ELR (cell line): ENCODE measurements around the gene CDK14.

ENCODE experiments used
- DNase-seq: peaks from one replicate; pipeline ENCODE4 v3.0.0-alpha.2; 2015; ENCODE audit warnings: low read depth

CDK14 gene

DNA sequence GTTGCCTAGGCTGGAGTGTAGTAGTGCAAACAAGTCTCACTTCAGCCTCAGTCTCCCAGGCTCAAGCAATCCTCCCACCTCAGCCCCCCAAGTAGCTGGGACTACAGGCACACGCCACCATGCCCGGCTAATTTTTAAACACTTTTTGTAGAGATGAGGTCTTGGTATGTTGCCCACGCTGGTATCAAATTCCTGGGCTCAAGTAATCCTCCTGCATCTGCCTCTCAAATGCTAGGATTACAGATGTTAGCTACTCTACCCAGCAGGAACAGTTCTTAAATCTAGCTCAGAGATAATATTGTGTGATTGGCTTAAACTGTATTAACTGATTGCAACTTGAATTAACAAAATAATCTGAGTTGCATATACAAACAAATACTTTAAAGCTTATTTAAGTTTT lies 82.9 kb downstream of the CDK14 start:
- DNase-seq, result no peak

DNA sequence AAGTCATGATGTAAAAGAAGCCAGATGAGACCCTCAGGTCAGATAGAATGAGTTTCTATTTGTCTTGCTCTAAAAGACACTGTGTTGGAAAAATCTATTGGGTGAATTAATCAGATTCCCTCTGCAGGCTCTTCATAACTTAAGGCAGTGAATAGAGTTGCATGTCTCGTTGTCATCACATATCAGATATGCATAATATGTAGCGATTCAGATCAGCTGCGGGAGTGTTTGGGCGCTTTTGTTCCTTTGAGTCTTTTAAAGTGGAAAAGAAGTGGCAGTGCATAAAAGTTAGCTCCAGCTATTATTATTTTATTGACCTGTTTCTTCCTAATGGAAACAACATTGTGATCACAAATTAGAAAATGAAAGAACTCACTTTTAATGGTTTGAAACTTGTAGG lies 84.4 kb downstream of the CDK14 start:
- no peak for DNase-seq

DNA sequence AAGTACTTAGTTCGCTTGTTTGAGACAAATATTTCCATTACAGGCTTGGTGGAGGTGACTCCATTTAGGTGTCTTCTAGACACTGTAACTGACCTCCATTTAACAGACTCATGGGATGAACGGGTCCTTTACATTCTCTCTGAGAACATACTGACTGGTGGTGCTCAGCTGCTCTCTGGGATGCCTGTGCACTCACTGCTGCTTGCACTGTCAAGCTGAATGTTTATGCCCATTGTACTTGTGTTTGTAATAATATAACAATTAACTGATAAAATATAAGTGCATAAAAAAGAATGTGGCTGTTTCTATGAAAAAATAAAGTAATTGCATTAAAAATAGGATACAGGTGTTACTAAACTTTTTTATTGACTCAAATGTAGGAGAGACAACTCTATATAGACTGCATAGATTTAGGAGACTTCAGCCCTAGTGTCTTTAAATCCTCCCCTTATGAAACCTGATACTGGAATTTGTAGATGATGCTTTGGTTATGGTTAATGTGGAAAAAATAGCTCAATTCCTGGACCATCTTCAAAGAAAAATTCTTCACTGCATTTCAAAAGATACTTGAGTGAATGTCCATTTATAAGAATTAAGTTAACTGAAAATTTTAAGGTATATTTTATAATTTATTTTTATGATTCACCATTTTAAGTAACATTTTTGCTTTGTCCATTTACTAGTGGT lies 85.4 kb downstream of the CDK14 start:
- no peak for DNase-seq

DNA sequence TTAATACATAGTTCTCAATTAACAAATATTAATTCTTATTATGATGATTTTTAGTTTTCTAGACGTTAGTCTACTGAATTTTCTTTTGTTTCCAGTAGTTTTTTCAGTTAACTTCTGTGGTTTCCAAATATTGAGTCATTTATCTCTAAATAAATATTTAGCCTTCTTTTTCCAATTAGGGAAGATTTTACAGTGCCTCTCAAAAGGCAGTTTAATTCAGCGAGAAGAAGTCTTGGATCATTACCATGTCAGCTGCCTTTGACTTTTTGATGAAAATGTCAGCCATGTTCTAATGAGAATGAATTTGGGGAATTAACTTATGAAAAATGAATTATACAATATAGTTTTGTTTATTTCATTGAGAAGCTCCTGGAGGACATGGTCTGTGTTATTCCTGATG lies 90.0 kb downstream of the CDK14 start:
- no peak for DNase-seq

DNA sequence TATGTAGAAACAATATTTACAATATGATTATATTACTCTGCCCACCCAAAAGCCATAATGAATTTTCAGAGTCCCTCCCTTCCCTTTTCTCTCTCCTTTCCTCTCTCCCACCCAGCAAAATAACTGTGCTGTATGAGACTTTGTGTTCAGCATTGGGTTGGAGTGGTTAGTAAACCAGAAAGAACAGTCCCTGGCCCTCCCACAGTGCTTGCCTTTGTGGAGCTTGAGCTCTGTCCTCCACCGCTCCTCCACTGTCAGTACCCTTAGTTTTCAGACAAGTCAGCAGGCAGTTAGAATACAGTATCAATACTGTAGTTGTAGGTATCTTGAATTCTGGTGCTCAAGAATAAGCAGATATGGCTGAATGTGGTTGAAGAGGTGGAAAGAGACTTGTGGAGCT lies 92.7 kb downstream of the CDK14 start:
- DNase-seq, result no peak

DNA sequence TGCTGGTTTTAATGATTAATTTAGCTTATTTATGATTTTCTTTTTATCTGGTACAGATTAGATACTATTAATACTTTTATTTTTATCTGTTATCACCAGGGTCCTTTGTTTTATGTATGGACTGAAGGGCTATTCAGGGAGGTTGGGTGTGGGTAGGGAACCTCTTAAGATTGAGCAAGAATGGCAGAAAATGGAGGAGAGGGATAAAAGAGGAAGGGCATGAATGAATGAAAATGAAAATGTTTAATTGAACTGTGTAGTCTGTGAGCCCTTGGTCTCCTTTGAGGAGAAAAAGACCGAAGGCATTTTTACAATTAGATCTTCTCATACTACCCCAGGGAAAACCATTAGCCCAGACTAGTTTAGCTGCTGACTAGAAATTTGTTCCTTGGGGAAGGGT lies 93.1 kb downstream of the CDK14 start:
- DNase-seq, result no peak

DNA sequence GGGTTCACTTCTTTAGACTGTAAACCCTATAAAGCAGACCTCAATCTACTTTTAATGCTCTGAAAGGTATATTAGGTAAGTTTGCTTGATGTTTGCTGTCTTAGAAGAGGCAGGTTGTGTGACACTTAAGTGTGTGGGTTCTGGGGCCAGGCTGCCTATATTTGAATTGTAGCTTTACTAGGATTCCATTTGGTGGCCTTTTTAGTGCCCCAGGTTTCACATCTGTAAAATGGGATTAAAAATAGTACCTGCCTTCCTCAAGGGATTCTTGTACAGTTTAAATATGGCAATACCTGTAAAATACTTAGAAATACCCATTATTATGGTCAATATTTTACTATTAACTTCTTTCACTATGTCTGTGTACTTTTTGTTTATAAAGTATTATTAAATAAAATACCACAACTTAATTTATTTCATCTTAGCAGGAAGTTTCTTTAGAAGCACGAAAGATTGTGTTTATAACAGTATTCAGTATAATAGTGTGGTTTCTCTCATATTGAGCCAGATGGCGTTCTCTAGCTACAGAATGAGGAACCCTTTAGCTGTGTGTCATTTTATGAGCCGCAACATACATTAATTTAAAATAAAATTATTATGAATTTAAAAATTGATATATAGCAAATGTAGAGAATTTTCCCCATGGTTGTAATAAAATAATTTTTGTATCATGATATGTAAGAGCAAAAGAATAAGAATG lies 94.2 kb downstream of the CDK14 start:
- DNase-seq, result no peak

DNA sequence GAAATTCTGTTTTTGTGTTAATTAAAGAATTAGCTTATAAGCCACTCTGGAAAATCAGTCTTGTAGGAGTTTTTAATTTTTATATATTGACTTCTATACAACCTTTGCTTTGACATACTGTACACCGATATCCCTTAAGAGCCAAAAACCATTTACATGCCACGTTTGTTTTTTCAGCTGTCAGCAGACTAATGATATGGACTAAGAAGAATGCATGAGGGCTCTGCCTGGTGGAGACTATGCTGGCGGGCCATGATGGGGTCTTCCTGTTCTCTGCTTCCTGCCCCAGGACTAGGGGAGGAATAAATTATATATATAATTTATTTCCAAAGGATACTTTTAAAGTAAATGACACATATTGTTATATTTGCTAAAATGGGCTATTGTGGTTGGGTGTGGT lies 96.3 kb downstream of the CDK14 start:
- no peak for DNase-seq

DNA sequence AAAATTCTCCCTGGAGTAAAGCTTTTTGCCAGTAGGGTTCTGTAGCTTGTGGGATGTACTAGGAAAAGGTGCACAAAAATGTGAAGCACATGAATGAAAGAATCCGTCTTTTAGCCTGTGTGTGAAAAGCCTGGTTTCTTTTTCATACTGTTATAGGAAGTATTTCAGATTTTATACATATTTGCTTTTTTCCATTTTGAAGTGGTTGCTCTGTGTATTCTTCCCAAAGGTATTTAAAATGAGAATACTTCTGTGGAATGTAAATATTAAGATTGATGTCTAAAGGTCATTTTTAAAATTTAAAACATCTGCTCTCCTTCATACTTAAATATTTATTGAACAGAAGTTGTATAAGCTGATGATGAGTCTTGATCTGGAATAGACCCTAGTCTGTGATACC lies 96.8 kb downstream of the CDK14 start:
- DNase-seq, result no peak

DNA sequence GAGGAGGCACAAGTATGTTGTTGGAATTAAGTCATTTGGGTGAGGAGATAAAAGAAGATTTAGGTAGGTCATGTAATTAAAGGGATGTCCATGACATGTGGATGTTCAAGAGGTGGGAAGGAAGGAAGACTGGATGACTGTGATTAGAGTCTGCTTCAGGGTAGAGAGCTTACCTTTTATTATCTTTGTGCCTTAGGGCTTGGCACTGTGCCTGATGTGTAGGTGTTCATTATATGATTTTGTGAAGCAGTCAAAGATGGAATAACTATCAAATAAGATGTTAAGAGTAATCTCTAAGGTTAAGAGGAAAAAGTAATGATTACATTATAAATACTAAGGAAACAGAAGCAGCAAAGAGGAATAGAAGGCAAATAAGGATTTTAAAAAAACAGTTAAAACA lies 97.8 kb downstream of the CDK14 start:
- DNase-seq, result no peak

DNA sequence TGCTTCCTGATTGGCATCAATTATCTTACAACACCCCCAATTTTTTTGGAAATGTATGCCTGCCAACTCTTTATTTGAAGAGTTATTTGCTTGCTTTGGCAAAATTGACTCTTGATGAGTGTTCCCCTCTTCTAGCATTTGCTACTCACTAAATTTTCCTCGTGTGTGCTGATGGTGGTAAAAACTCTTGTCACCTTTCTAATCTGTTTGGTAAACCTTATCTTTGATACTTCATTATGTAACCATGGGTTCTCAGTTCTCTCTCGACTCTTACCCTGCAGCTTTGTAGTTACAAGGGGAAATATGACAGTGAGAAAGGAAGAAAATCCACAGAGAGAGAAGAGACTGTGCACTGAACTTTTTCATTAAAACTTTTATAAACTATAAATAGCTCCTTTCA lies 102.5 kb downstream of the CDK14 start:
- DNase-seq, result no peak

DNA sequence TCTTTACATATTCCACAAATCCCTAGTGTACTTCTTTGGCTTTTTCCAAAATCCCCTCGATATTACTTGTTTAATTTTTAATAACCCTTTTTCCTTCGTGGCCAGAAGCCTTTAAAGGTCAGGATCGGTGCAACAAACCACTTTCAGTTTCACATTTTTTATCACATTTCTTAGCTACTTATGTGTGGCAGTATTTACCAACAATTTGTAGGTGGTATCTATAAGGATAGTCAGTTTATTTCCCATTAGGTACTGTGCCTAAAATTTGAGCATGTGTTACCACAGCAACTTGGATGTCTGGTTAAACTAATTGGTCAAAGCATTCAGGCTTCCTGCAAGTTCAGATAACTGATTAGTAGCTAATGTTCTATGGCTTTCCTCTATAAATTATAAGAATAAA lies 104.9 kb downstream of the CDK14 start:
- no peak for DNase-seq

DNA sequence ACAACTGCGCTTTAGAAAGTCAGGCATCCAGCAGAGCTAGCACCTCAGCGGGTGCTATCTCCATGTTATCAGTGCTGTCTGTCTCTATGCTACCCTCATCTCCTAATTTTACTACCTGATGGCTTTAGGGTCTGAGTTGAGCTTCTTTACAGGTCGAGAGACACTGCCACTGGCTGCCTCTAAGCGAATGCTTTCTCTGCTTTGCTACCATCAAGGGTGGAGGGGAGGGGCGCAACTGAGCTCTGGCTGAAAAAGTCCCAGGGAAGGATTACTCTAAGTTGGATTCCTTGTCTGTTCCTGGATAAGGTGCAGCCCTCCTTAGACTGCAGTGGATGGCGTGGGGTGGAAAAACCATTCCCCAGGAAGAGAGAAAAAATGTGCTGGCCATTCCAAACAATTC lies 105.7 kb downstream of the CDK14 start:
- no peak for DNase-seq

DNA sequence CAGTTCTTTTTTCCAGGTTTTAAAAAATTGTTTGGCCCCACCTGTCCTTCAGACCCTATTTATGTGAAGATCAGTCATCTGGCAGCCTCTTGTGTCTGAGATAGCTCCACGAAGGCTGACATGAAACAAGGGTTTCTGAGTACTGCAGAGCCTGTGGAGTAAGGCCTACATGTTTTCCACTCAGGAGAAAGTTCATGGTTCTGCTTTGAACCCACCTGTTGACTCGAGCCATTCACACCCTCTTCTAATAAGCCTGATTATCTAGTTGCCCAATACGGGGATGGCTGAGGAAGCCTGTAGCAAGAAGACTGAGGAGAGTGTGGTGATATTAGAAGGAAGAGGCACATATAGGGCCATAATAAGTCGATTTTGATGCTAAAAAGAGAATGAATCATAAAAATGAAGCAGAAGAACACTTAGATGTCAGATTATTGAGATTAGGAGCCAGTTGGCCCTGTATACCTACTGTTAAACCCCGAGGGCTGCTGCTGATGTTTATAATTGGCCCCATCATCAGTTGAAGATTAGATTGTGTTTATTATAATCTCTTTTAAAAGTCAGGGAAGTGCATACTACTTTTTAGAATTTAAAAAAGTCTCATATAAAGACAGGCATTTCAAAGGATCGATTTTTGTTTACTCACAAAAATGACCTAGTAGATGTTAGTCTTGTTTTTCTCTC lies 109.4 kb downstream of the CDK14 start:
- DNase-seq, result no peak

DNA sequence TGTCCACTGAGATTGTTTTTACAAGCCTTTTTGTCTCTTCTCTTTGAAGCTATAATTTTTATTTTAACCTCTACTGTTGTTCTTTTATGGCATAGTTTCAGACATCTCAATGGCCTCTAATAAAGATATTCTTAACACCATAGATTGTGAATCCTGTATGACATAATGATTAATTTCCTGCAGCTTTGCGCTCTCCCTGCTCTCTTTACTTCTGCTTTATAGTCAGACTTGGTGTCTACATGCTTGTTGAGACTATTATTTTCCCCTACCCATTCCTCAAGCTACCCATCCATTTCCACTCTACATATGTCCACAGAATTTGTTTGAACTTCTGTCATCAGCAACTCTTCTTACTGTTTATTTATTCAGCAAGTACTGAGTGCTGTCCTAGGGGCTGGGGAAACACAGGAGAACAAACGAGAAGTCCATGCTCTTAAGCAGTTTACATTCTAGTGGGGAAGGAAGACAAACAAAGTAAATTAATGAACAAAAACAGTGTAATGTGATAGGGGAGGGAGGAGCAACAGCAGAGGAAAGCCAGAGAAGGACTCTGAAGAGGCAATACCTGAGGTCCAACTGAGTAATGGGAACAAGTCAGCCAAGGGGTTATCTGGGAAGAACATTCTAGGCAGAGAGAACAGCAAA lies 110.1 kb downstream of the CDK14 start:
- no peak for DNase-seq

DNA sequence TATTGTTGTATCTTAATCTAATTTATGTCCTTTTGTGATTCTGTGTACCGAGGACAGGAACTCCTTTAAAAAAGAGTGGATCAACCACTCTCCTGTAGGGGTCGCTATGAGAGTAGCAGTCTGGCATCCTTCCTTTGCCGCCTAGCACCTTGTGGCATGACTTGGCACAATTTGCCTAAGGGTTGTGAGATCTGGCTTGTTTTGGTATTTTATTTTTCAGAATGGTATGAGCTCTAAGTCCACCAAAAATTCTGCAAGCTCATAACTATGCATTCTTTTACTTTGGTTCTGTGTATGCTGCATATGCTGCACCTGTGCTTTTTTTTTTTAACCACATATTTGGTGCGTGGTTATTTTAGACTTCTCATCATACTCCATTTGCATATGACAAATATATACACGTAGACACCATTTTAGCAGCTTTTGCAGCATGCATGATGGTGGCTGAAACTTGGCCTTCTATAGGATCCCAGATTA lies 112.8 kb downstream of the CDK14 start:
- peak; percentile 51 for DNase-seq

DNA sequence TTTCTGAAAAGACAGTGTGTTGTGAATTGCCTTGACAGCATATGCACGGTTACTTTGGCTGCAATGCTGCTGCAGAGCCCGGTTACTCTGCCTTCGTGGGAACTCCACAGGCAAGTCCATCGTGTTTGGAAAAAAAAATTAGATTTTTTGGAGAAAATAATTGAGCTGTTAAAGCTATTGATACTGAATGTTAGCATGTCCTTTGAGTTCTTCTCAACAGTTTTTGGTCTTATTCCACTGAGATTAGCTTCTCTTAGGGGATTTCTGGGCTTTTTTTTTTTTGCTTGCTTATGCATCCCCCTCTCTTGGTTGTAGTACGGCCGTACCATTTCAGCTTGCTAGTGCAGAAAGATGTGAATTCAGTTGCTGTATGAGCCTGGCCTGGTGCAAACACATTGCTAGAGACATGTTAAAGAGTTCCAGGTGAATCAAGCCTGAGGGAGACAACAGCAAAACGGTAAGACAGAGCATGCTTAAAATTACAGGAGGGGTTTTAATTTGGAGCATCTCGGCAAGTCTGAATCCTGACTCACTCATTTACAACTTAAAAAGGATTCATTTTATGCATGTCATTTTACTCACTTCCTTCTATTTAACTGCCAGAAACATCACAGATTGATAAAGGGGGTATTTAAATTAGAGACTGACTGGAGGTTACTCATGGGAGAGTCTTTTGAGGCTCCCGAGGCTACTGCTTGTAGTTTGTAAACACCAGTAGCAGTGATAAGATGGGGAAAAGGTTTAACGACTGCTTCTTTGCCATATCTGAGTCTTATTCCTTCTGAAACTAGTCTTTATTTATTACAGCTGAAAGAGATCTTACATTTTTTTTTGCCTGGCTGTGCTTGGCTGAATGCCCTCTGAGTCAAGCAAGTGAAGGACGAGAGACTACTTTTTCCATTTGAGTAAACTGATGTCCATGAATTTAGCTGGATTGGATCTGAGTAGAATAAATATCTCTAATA lies 113.7 kb downstream of the CDK14 start:
- DNase-seq, result peak; percentile 44

DNA sequence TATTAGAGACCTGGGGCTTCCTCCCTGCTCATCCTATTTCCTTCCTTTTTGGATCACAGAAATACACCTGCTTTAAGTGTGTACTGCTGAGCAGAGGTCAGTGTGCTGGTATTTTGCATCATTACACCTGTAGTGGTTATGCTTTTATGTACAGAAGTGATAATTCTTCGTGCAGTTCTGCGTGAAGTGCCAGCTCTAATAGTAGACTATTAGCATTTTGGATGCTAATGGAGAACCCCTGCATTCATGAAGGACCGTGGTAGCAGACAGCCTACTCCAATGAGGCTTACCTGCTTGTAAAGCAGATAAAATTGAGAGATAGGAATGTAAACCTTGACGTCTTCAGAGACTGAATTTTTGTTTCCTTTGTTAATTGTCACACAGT lies 114.3 kb downstream of the CDK14 start:
- no peak for DNase-seq

DNA sequence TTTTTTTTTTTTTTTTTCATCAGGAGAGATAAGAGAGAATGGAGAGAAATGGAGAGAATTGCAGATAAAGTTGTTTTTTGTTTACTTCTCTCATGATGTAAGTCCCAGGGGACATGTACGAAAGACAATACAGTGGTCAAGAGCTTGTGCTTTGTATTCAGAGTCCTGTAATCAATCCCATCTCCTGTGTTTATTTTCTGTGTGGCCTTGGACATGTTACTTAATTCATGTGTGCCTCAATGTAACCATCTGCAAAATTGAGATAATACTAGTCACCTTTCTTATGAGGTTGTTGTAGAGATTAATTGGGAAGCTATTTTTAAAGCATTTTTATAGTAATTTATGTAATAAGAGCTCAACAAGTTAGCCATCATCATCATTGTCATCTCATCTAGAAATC lies 117.5 kb downstream of the CDK14 start:
- DNase-seq, result no peak

DNA sequence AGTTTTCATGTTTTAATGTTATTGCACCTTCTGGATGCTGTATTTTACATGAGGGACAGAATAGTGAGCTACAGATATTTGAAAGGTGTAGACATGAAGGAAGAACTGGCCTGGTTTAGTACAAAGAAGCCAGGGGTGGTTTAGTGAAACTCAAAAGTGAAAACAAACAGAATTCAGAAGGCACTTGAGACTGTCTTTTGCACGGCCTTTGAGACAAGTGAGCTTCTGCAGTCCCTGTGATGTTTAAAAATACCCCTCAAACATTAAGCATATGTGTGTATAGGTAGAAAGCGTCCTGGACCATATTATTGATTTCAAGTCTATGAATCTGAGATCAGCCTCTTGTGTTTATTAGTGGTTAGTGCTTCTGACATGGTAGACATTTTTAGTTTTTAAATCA lies 118.9 kb downstream of the CDK14 start:
- no peak for DNase-seq

DNA sequence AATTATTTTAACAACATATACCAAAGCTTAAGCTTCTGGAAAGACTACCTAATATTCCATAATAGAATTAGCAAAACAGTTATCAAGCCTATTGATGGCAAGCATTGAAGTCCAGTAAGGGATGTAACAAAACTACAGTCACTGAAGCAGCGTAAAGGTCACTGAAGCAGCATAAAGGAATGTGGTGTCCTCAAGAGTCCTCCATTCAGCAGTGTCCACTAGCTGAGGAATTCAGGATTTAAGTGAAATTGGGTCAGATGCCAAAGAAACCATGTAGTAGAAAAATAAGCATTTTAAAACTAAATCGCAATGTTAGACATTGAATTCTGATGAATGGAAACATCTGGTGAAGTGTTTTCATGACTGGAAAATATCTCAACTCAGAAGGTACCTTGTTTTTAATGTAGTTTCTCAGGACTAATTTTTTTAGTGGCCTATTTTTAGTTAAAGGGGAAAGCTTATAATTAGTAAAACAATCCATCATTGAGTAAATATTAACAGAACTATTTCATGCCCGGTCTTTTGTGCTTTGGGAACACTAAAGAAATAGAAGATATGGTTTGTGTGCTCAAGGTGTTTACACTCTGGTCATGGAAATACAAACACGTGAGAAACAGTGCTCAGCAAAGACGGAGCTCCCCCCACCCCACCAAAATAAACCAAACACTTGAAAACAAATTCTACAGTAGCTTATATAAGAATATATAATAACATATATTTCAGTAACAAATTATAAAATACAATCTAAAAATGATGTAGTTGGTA lies 121.4 kb downstream of the CDK14 start:
- no peak for DNase-seq
